HepG2 (cell line): ENCODE results near the gene LITAFD. TPM values are rescaled to one million over a fixed set of nuclear protein-coding genes. Genes with fewer than 3 reads are reported as not detected.
A peak's percentile ranks its signal among the peaks of the same experiment; 100 is the strongest.

Experiments
- CCDC6 ChIP-seq: sonication (generic); formaldehyde crosslinking; IDR thresholded peaks from 2 replicates; pipeline ENCODE4 v1.8.1; 2022; ENCODE audit warnings: mild to moderate bottlenecking, missing genetic modification reagents, moderate library complexity
- CENPX ChIP-seq: sonication (generic); formaldehyde crosslinking; IDR thresholded peaks from 2 replicates; pipeline ENCODE4 v1.9.0; 2021; ENCODE audit warnings: mild to moderate bottlenecking, missing genetic modification reagents, moderate library complexity
- HDAC1 ChIP-seq: sonication (generic); formaldehyde crosslinking; IDR thresholded peaks from 2 replicates; pipeline ENCODE4 v1.5.1; 2020; ENCODE audit warnings: mild to moderate bottlenecking, missing genetic modification reagents
- HMG20A ChIP-seq: IDR thresholded peaks from 2 replicates; pipeline ENCODE4 v1.6.1; 2016; ENCODE audit warnings: borderline replicate concordance
- HOXA3 ChIP-seq: sonication (generic); formaldehyde crosslinking; IDR thresholded peaks from 2 replicates; pipeline ENCODE4 v1.5.0; 2020; ENCODE audit warnings: missing genetic modification reagents
- JUNB ChIP-seq: sonication (generic); formaldehyde crosslinking; IDR thresholded peaks from 2 replicates; pipeline ENCODE4 v1.8.0; 2022; ENCODE audit warnings: missing genetic modification reagents, mild to moderate bottlenecking, borderline replicate concordance
- KAT2B ChIP-seq: fragments of 150-350 bp; IDR thresholded peaks from 2 replicates; pipeline ENCODE4 v1.6.1; 2014; ENCODE audit warnings: low read depth, low read length, borderline replicate concordance
- MAFF ChIP-seq: IDR thresholded peaks from 2 replicates; pipeline ENCODE4 v1.6.1; 2011; ENCODE audit warnings: low read depth, low read length, improper control_type of control experiment
- MAZ ChIP-seq, 2 experiments: sonication (generic) in 1 of 2; formaldehyde crosslinking in 1 of 2; IDR thresholded peaks; 2 replicates each; pipeline versions ENCODE4 v1.5.0 to v1.6.1; 2012 to 2020; ENCODE audit warnings: low read depth in 2 of 2, mild to moderate bottlenecking in 2 of 2, borderline replicate concordance in 1 of 2, improper control_type of control experiment in 1 of 2, low read length in 1 of 2, missing genetic modification reagents in 1 of 2, moderate library complexity in 1 of 2
- MED13 ChIP-seq: sonication (generic); formaldehyde crosslinking; IDR thresholded peaks from 2 replicates; pipeline ENCODE4 v1.5.0; 2020; ENCODE audit warnings: missing genetic modification reagents
- MIXL1 ChIP-seq: IDR thresholded peaks from 2 replicates; pipeline ENCODE4 v1.6.1; 2016
- NBN ChIP-seq: fragments of 450-650 bp; conservative IDR thresholded peaks from 2 replicates; pipeline ENCODE4 v1.6.1; 2017
- NFATC3 ChIP-seq: sonication (generic); formaldehyde crosslinking; IDR thresholded peaks from 2 replicates; pipeline ENCODE4 v1.5.1; 2020; ENCODE audit warnings: mild to moderate bottlenecking, missing genetic modification reagents
- NR2F2 ChIP-seq: IDR thresholded peaks from 2 replicates; pipeline ENCODE4 v1.6.1; 2012; ENCODE audit warnings: low read depth, inconsistent platforms, borderline replicate concordance
- PHF8 ChIP-seq: sonication (generic); formaldehyde crosslinking; IDR thresholded peaks from 2 replicates; pipeline ENCODE4 v1.5.0; 2020; ENCODE audit warnings: missing genetic modification reagents
- RAD21 ChIP-seq: fragments of 450-650 bp; formaldehyde crosslinking; IDR thresholded peaks from 2 replicates; pipeline ENCODE4 v1.5.0; 2020; ENCODE audit warnings: mild to moderate bottlenecking
- REXO4 ChIP-seq: sonication (generic); formaldehyde crosslinking; IDR thresholded peaks from 2 replicates; pipeline ENCODE4 v1.8.0; 2022; ENCODE audit warnings: missing genetic modification reagents, mild to moderate bottlenecking, borderline replicate concordance
- RFXANK ChIP-seq: IDR thresholded peaks from 2 replicates; pipeline ENCODE4 v1.6.1; 2016
- SNRNP70 ChIP-seq: fragments of 200-400 bp; formaldehyde crosslinking; IDR thresholded peaks from 2 replicates; pipeline ENCODE4 v1.6.1; 2017; ENCODE audit warnings: mild to moderate bottlenecking, low read depth, low read length, moderate library complexity
- WIZ ChIP-seq: sonication (generic); formaldehyde crosslinking; IDR thresholded peaks from 2 replicates; pipeline ENCODE4 v1.5.1; 2020; ENCODE audit warnings: mild to moderate bottlenecking, missing genetic modification reagents
- ZBTB20 ChIP-seq: sonication (generic); formaldehyde crosslinking; IDR thresholded peaks from 2 replicates; pipeline ENCODE4 v1.8.1; 2023; ENCODE audit warnings: missing genetic modification reagents, low read depth, mild to moderate bottlenecking, borderline replicate concordance
- ZFP41 ChIP-seq: sonication (generic); formaldehyde crosslinking; IDR thresholded peaks from 2 replicates; pipeline ENCODE4 v1.4.0; 2020; ENCODE audit warnings: mild to moderate bottlenecking, missing genetic modification reagents, borderline replicate concordance
- ZNF251 ChIP-seq: sonication (generic); formaldehyde crosslinking; IDR thresholded peaks from 2 replicates; pipeline ENCODE4 v1.9.0; 2021; ENCODE audit warnings: mild to moderate bottlenecking, missing genetic modification reagents
- ZNF274 ChIP-seq: sonication (generic); formaldehyde crosslinking; IDR thresholded peaks from 2 replicates; pipeline ENCODE4 v1.5.1; 2020; ENCODE audit warnings: mild to moderate bottlenecking, missing genetic modification reagents
- ZNF670 ChIP-seq: sonication (generic); formaldehyde crosslinking; IDR thresholded peaks from 2 replicates; pipeline ENCODE4 v1.8.0; 2022; ENCODE audit warnings: mild to moderate bottlenecking, missing genetic modification reagents, borderline replicate concordance
- ZNF672 ChIP-seq: sonication (generic); formaldehyde crosslinking; IDR thresholded peaks from 2 replicates; pipeline ENCODE4 v1.8.1; 2022; ENCODE audit warnings: missing genetic modification reagents
- polyA plus RNA-seq, 8 experiments: library from polyadenylated mRNA; depleted of rRNA in 3 of 8; stranded (reverse) in 7 of 8; unstranded in 1 of 8; fragments of >200 nt; fragmentation: Illumina TruSeq in 4 of 8; extraction: Trizol in 4 of 8; gene quantifications; 2 replicates each; pipeline versions ENCODE4 v1.2.1 to v1.2.3, GENCODE V29; 2011 to 2016; ENCODE audit warnings: low read depth in 4 of 8, missing spikeins in 1 of 8, mixed read lengths in 1 of 8; ENCODE audit not compliant: insufficient read depth in 1 of 8
- total RNA-seq, 5 experiments: library from RNA; depleted of rRNA; stranded (reverse); fragments of >200 nt; fragmentation: Illumina TruSeq; extraction: Trizol; gene quantifications; 2 replicates each; pipeline ENCODE4 v1.2.3, GENCODE V29; 2016; ENCODE audit warnings: low read depth in 1 of 5
- TF ChIP-seq, protein P1 (sequence below): sonication (generic); formaldehyde crosslinking; IDR thresholded peaks from 2 replicates; pipeline ENCODE4 v1.5.1; 2020; ENCODE audit warnings: mild to moderate bottlenecking, missing genetic modification reagents
- TF ChIP-seq, protein P2 (sequence below): sonication (generic); formaldehyde crosslinking; IDR thresholded peaks from 2 replicates; pipeline ENCODE4 v1.5.1; 2020; ENCODE audit warnings: mild to moderate bottlenecking, missing genetic modification reagents, borderline replicate concordance

LITAFD gene
- total and polyA plus RNA-seq, 2 of the 13 experiments (the other 11 are each of a cell fraction or from before 2014, with no cell fraction given) = not detected

DNA sequence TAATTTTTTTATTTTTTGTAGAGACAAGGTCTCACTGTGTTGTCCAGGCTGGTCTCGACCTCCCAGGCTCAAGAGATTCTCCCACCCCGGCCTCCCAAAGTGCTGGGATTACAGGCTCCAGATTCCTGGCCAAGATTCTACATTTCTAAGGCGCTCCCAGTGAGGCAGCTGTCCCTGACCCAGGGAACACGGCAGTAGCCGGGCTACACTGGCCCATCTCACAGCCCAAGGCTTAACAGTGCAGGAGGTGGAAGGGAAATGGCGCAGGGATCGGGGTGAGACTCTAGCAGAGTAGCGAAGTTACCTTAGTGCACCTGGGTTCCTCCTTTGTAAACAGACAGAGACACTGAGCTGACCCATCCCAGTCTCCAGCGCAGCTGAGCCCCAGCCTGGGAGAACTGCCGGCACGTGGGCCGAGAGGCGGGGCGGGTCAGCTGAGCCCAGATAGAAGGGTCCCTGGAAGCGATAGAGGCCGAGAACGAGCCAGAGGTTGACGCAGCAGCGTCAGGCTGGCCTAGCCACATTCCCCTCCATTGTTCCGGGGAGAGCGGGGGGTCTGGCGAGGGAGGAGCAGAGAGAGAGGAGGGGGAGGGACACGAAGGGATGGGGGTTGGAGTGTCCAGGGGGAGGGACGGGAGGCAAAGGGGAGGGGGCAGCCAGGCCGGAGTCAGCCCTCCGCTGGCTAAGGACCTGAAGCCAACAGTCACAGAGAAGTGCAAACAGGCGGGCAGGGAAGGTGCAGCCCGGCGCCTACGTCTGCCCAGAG, 15.8 kb upstream of the LITAFD start (continued):
- TF ChIP-seq, protein P1, sequence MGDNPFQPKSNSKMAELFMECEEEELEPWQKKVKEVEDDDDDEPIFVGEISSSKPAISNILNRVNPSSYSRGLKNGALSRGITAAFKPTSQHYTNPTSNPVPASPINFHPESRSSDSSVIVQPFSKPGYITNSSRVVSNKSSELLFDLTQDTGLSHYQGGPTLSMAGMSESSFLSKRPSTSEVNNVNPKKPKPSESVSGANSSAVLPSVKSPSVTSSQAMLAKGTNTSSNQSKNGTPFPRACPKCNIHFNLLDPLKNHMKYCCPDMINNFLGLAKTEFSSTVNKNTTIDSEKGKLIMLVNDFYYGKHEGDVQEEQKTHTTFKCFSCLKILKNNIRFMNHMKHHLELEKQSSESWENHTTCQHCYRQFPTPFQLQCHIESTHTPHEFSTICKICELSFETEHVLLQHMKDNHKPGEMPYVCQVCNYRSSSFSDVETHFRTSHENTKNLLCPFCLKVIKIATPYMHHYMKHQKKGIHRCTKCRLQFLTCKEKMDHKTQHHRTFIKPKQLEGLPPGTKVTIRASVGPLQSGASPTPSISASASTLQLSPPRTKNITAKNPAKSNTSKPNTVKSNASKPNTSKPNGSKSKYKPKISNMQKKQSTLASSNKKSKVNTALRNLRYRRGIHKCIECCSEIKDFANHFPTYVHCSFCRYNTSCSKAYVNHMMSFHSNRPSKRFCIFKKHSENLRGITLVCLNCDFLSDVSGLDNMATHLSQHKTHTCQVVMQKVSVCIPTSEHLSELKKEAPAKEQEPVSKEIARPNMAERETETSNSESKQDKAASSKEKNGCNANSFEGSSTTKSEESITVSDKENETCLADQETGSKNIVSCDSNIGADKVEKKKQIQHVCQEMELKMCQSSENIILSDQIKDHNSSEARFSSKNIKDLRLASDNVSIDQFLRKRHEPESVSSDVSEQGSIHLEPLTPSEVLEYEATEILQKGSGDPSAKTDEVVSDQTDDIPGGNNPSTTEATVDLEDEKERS (CRISPR knock-in tag) = peak; percentile 85; the same call in 1 of the 2 replicates
- TF ChIP-seq, protein P2, sequence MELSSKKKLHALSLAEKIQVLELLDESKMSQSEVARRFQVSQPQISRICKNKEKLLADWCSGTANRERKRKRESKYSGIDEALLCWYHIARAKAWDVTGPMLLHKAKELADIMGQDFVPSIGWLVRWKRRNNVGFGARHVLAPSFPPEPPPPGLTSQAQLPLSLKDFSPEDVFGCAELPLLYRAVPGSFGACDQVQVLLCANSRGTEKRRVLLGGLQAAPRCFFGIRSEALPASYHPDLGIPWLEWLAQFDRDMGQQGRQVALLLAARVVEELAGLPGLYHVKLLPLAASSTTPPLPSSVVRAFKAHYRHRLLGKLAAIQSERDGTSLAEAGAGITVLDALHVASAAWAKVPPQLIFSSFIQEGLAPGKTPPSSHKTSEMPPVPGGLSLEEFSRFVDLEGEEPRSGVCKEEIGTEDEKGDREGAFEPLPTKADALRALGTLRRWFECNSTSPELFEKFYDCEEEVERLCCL (CRISPR knock-in tag) = no peak
- TF ChIP-seq ZBTB20 (CRISPR knock-in tag) = no peak
- no peak for TF ChIP-seq JUNB
- TF ChIP-seq ZNF274 (CRISPR knock-in tag) = 0 out of 2 replicates have a peak, but pooled peaks have one; percentile 54
- TF ChIP-seq ZFP41 (CRISPR knock-in tag) = no peak
- peak; percentile 68; the same call in 1 of the 2 replicates for TF ChIP-seq MAZ (IDR thresholded peaks at IDR 0.05; ENCODE audit: borderline replicate concordance, low read depth, low read length)
- peak; percentile 74; the same call in 1 of the 2 replicates for TF ChIP-seq MAZ (CRISPR knock-in tag; IDR thresholded peaks at IDR 0.05; ENCODE audit: low read depth)
- no peak; the same call in 1 of the 2 replicates for TF ChIP-seq RFXANK
- TF ChIP-seq RAD21 = peak; percentile 12; the same call in 1 of the 2 replicates
- TF ChIP-seq HMG20A (CRISPR knock-in tag) = 0 out of 2 replicates have a peak, but pooled peaks have one; percentile 29
- TF ChIP-seq HOXA3 (CRISPR knock-in tag) = peak; percentile 50
- no peak for TF ChIP-seq MAFF
- peak; percentile 62 for TF ChIP-seq WIZ
- TF ChIP-seq HDAC1 (CRISPR knock-in tag) = peak; percentile 95
- TF ChIP-seq NR2F2 = no peak
- TF ChIP-seq CENPX (CRISPR knock-in tag) = no peak
- no peak for TF ChIP-seq SNRNP70
- TF ChIP-seq REXO4 = no peak
- TF ChIP-seq PHF8 (CRISPR knock-in tag) = peak; percentile 61
- peak; percentile 65; the same call in 1 of the 2 replicates for TF ChIP-seq CCDC6
- 0 out of 2 replicates have a peak, but pooled peaks have one; percentile 2 for TF ChIP-seq MED13
- TF ChIP-seq ZNF251 (CRISPR knock-in tag) = no peak
- no peak for TF ChIP-seq ZNF672 (CRISPR knock-in tag)
- no peak for TF ChIP-seq KAT2B
- TF ChIP-seq ZNF670 (CRISPR knock-in tag) = no peak
- no peak for TF ChIP-seq NBN
- no peak for TF ChIP-seq NFATC3
- TF ChIP-seq MIXL1 = peak; percentile 34; the same call in 1 of the 2 replicates
